GM12878 (cell line): ENCODE measurements around the gene SSX2IP. TPM values are rescaled to one million over a fixed set of nuclear protein-coding genes. Genes with fewer than 3 reads are reported as not detected.

Experiments used
- CREB1 ChIP-seq: IDR thresholded peaks from 2 replicates; pipeline ENCODE4 v1.6.1; 2012; ENCODE audit warnings: low read depth, mild to moderate bottlenecking, inconsistent platforms
- FOXK2 ChIP-seq: fragments of 450-650 bp; IDR thresholded peaks from 2 replicates; pipeline ENCODE4 v1.6.1; 2017; ENCODE audit warnings: mild to moderate bottlenecking, moderate library complexity
- ZBED1 ChIP-seq: IDR thresholded peaks from 2 replicates; pipeline ENCODE4 v1.6.1; 2016; ENCODE audit warnings: borderline replicate concordance
- polyA plus RNA-seq, 11 experiments: library from polyadenylated mRNA; depleted of rRNA in 4 of 11; unstranded in 6 of 11; stranded (reverse) in 5 of 11; fragments of >200 nt; fragmentation: Nextera tagmentation in 4 of 11; fragmentation: Illumina TruSeq in 1 of 11; extraction: Ambion mirVana in 4 of 11; extraction: Trizol in 1 of 11; gene quantifications; 1 replicate in 1 of 11; 2 replicates in 10 of 11; pipeline versions ENCODE4 v1.2.1 to v1.2.3, GENCODE V29; 2011 to 2016; ENCODE audit warnings: inconsistent platforms in 2 of 11, missing spikeins in 2 of 11, low read depth in 1 of 11
- total RNA-seq, 4 experiments: library from RNA; depleted of rRNA in 3 of 4; stranded (reverse); fragments of >200 nt in 3 of 4; fragmentation: Illumina TruSeq in 1 of 4; extraction: Trizol in 1 of 4; gene quantifications; 2 replicates each; pipeline versions ENCODE4 v1.2.1 to v1.2.3, GENCODE V29; 2013 to 2021
- TF ChIP-seq, protein P1 (sequence below): fragments of 450-650 bp; IDR thresholded peaks from 2 replicates; pipeline ENCODE4 v1.6.1; 2017; ENCODE audit warnings: mild to moderate bottlenecking, moderate library complexity
- TF ChIP-seq, protein P2 (sequence below): fragments of 150-350 bp; IDR thresholded peaks from 2 replicates; pipeline ENCODE4 v1.6.1; 2016; ENCODE audit warnings: low read depth, low read length
- TF ChIP-seq, protein P3 (sequence below), 3 experiments: IDR thresholded peaks in 2 of 3; conservative IDR thresholded peaks in 1 of 3; 2 replicates each; pipeline ENCODE4 v1.5.1; 2011; ENCODE audit warnings: low read depth in 3 of 3, low read length in 3 of 3, mild to moderate bottlenecking in 3 of 3, control low read depth in 2 of 3, moderate library complexity in 2 of 3, inconsistent platforms in 1 of 3, mixed read lengths in 1 of 3; ENCODE audit not compliant: control insufficient read depth in 2 of 3, insufficient read depth in 1 of 3; ENCODE audit errors: extremely low read depth in 1 of 3
- TF ChIP-seq, protein P4 (sequence below): IDR thresholded peaks from 2 replicates; pipeline ENCODE4 v1.6.1; 2012; ENCODE audit warnings: mild to moderate bottlenecking, low read depth, low read length
- TF ChIP-seq, protein P5 (sequence below): IDR thresholded peaks from 2 replicates; pipeline ENCODE4 v1.6.1; 2012; ENCODE audit warnings: low read length, inconsistent platforms
- TF ChIP-seq, protein P6 (sequence below): fragments of 450-650 bp; IDR thresholded peaks from 2 replicates; pipeline ENCODE4 v1.6.1; 2017; ENCODE audit warnings: antibody characterized with exemption, mild to moderate bottlenecking, moderate library complexity

Gene SSX2IP
- total and polyA plus RNA-seq, 10 of the 15 experiments (the other 5 are each of a cell fraction or from before 2014, with no cell fraction given), result 3.3 to 14.0 (median 10.4) TPM

DNA sequence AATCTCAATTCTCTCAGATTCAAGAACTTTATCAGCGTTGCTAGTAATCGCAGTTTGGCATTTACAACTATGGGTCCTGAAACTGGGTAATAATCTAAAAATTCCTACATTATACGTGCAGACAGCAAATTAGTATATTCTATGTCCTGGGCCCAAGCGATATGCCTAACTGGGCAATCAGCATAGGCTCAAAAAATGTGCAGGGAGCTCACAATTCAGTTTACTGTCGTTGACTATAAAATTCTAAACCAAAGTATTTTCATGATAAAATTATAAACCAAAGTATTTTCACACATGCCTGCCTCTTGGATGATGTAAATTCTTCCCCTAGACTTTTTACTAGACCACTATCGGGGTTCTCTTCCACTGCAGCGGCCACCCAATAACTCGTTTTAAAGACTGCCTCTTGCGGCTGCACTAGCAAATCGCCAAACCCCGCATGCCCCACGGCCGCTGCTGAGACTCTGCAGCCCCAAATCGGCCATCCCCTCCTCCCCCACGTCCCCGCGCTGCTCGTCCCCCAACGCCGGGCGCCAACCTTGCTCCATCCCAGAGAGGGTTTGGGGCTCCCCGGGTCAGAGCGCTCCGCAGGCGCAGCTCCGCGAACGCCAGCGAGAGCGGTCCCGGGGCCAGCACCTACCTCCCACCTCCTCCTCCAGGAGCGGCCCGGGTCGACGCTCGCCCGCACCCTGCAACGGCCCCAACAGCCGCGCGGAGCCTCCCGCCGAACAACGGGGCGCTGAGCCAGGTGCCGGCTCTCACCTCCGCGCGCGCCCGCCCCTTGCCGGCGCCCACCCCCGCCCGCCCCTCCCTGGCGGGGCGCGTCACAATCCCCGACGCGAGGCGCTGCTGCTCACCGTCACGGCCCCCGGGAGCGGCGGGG, 506 bp downstream of the SSX2IP start (continued):
- TF ChIP-seq, protein P1, sequence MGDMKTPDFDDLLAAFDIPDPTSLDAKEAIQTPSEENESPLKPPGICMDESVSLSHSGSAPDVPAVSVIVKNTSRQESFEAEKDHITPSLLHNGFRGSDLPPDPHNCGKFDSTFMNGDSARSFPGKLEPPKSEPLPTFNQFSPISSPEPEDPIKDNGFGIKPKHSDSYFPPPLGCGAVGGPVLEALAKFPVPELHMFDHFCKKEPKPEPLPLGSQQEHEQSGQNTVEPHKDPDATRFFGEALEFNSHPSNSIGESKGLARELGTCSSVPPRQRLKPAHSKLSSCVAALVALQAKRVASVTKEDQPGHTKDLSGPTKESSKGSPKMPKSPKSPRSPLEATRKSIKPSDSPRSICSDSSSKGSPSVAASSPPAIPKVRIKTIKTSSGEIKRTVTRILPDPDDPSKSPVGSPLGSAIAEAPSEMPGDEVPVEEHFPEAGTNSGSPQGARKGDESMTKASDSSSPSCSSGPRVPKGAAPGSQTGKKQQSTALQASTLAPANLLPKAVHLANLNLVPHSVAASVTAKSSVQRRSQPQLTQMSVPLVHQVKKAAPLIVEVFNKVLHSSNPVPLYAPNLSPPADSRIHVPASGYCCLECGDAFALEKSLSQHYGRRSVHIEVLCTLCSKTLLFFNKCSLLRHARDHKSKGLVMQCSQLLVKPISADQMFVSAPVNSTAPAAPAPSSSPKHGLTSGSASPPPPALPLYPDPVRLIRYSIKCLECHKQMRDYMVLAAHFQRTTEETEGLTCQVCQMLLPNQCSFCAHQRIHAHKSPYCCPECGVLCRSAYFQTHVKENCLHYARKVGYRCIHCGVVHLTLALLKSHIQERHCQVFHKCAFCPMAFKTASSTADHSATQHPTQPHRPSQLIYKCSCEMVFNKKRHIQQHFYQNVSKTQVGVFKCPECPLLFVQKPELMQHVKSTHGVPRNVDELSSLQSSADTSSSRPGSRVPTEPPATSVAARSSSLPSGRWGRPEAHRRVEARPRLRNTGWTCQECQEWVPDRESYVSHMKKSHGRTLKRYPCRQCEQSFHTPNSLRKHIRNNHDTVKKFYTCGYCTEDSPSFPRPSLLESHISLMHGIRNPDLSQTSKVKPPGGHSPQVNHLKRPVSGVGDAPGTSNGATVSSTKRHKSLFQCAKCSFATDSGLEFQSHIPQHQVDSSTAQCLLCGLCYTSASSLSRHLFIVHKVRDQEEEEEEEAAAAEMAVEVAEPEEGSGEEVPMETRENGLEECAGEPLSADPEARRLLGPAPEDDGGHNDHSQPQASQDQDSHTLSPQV, result no peak
- TF ChIP-seq, protein P2, sequence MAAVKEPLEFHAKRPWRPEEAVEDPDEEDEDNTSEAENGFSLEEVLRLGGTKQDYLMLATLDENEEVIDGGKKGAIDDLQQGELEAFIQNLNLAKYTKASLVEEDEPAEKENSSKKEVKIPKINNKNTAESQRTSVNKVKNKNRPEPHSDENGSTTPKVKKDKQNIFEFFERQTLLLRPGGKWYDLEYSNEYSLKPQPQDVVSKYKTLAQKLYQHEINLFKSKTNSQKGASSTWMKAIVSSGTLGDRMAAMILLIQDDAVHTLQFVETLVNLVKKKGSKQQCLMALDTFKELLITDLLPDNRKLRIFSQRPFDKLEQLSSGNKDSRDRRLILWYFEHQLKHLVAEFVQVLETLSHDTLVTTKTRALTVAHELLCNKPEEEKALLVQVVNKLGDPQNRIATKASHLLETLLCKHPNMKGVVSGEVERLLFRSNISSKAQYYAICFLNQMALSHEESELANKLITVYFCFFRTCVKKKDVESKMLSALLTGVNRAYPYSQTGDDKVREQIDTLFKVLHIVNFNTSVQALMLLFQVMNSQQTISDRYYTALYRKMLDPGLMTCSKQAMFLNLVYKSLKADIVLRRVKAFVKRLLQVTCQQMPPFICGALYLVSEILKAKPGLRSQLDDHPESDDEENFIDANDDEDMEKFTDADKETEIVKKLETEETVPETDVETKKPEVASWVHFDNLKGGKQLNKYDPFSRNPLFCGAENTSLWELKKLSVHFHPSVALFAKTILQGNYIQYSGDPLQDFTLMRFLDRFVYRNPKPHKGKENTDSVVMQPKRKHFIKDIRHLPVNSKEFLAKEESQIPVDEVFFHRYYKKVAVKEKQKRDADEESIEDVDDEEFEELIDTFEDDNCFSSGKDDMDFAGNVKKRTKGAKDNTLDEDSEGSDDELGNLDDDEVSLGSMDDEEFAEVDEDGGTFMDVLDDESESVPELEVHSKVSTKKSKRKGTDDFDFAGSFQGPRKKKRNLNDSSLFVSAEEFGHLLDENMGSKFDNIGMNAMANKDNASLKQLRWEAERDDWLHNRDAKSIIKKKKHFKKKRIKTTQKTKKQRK, result no peak
- TF ChIP-seq ZBED1 (no peak), FOXK2 (no peak), CREB1 (peak; percentile 91)
- TF ChIP-seq, protein P3, sequence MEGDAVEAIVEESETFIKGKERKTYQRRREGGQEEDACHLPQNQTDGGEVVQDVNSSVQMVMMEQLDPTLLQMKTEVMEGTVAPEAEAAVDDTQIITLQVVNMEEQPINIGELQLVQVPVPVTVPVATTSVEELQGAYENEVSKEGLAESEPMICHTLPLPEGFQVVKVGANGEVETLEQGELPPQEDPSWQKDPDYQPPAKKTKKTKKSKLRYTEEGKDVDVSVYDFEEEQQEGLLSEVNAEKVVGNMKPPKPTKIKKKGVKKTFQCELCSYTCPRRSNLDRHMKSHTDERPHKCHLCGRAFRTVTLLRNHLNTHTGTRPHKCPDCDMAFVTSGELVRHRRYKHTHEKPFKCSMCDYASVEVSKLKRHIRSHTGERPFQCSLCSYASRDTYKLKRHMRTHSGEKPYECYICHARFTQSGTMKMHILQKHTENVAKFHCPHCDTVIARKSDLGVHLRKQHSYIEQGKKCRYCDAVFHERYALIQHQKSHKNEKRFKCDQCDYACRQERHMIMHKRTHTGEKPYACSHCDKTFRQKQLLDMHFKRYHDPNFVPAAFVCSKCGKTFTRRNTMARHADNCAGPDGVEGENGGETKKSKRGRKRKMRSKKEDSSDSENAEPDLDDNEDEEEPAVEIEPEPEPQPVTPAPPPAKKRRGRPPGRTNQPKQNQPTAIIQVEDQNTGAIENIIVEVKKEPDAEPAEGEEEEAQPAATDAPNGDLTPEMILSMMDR (IDR thresholded peaks at IDR 0.05 in 2 of 3, conservative IDR thresholded peaks at IDR 0.05 in 1 of 3; ENCODE audit: control insufficient read depth in 2 of 3, extremely low read depth in 1 of 3, insufficient read depth in 1 of 3, low read depth in 3 of 3, low read length in 3 of 3), result peak; percentile 22 to 31 (median 30); a peak in 3 of 6 replicates
- TF ChIP-seq, protein P4, sequence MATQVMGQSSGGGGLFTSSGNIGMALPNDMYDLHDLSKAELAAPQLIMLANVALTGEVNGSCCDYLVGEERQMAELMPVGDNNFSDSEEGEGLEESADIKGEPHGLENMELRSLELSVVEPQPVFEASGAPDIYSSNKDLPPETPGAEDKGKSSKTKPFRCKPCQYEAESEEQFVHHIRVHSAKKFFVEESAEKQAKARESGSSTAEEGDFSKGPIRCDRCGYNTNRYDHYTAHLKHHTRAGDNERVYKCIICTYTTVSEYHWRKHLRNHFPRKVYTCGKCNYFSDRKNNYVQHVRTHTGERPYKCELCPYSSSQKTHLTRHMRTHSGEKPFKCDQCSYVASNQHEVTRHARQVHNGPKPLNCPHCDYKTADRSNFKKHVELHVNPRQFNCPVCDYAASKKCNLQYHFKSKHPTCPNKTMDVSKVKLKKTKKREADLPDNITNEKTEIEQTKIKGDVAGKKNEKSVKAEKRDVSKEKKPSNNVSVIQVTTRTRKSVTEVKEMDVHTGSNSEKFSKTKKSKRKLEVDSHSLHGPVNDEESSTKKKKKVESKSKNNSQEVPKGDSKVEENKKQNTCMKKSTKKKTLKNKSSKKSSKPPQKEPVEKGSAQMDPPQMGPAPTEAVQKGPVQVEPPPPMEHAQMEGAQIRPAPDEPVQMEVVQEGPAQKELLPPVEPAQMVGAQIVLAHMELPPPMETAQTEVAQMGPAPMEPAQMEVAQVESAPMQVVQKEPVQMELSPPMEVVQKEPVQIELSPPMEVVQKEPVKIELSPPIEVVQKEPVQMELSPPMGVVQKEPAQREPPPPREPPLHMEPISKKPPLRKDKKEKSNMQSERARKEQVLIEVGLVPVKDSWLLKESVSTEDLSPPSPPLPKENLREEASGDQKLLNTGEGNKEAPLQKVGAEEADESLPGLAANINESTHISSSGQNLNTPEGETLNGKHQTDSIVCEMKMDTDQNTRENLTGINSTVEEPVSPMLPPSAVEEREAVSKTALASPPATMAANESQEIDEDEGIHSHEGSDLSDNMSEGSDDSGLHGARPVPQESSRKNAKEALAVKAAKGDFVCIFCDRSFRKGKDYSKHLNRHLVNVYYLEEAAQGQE, result no peak
- TF ChIP-seq, protein P5, sequence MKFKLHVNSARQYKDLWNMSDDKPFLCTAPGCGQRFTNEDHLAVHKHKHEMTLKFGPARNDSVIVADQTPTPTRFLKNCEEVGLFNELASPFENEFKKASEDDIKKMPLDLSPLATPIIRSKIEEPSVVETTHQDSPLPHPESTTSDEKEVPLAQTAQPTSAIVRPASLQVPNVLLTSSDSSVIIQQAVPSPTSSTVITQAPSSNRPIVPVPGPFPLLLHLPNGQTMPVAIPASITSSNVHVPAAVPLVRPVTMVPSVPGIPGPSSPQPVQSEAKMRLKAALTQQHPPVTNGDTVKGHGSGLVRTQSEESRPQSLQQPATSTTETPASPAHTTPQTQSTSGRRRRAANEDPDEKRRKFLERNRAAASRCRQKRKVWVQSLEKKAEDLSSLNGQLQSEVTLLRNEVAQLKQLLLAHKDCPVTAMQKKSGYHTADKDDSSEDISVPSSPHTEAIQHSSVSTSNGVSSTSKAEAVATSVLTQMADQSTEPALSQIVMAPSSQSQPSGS, result no peak
- TF ChIP-seq, protein P6, sequence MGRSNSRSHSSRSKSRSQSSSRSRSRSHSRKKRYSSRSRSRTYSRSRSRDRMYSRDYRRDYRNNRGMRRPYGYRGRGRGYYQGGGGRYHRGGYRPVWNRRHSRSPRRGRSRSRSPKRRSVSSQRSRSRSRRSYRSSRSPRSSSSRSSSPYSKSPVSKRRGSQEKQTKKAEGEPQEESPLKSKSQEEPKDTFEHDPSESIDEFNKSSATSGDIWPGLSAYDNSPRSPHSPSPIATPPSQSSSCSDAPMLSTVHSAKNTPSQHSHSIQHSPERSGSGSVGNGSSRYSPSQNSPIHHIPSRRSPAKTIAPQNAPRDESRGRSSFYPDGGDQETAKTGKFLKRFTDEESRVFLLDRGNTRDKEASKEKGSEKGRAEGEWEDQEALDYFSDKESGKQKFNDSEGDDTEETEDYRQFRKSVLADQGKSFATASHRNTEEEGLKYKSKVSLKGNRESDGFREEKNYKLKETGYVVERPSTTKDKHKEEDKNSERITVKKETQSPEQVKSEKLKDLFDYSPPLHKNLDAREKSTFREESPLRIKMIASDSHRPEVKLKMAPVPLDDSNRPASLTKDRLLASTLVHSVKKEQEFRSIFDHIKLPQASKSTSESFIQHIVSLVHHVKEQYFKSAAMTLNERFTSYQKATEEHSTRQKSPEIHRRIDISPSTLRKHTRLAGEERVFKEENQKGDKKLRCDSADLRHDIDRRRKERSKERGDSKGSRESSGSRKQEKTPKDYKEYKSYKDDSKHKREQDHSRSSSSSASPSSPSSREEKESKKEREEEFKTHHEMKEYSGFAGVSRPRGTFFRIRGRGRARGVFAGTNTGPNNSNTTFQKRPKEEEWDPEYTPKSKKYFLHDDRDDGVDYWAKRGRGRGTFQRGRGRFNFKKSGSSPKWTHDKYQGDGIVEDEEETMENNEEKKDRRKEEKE, result no peak
